ENCODE data around the gene NRDE2.
"Not testable (repeated sequence)": the region's sequence is repeated elsewhere in the genome, so short reads cannot be mapped to it uniquely, and the experiment has no call there.

Gene NRDE2

DNA sequence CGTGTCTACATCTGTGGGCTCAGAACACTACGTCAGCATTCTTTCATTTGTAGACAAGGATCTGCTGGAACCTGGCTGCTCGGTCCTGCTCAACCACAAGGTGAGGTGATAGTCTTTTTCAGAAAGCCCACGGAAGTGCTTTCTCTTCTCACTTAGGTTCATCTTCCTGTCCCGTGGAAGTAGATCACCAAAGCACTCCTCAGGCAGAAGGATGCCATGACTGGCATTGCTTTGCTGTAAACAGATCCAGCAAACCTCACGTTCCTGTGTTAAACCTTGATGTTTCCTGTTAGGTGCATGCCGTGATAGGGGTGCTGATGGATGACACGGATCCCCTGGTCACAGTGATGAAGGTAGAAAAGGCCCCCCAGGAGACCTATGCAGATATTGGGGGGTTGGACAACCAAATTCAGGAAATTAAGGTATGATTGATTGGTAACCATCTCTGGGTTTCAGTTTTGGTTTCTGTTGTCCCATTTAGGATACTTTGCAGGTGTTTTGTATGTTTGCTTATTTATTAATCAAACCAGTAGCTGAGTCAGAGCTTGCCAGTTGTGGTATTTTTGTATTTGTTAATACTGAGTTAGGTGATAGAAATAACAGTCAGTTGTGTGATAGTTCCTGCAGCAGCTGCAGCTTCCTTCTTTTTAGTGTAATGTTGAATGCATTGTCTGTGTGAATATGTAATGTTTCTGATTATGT is 67.8 kb downstream of the NRDE2 start:
- no peak for DNase-seq

DNA sequence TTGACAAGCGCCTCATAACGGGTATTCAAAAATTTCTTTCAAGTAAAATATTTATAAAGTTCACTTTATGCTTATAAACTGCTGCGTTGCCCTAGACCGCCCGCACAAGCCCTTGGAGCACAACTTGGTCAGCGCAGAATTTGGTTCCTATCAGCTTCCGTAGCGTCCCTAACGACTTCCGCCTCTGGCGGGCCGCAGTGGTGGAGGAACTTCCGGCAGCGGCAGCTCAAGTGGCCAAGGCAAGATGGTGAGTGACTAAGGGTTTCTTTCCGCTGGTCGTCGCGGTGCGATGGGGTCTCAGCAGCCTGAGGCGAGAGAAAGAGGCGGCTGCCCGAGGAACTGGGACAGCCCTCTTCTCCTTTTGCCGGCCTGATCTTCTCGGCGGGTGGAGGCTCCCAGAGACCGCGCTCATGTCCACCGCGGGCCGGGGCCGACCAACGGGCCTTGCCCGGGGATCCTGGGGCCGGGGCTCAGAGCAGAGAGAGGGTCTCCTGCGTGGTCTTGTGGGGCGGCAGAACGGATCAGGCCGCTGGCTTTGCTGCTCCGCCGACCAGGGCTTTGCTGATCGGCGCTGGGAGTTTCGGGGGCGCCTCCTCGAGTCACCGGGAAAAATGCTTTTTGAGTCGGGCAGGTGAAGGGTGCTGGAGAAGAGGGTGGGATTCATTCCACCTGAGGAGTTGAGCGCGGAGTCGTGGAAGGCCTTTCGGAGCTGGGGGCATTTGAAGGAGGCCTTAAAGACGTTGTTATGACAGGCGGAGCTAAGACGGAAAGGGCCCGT is 75.2 kb downstream of the NRDE2 start, which contains the start of gene PSMC1:
PSMC1 (plus strand) TSS at position 200 of the 778 bp plus-strand sequence; CDS start at position 245, 45 bp downstream.
- DNase-seq = peak; percentile 46

DNA sequence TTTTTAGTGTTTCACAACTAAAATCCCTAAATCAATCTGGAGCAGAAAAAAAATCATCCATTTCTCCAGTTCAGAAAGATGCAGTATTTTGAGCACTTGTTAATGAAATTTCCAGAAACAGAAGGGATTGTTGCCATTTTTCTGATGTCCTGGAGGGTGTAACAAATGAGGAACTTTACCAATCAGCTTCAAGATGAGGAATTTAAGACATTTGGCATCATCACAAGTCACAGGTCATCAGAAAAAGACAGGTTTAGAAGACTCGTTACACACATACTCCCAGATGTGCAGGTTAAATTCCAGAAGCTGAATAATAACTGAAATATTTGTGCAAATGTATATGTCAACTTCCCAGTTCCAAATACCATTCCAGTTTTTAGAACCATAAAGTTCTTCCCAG is 75.9 kb downstream of the NRDE2 start:
- no peak for DNase-seq

DNA sequence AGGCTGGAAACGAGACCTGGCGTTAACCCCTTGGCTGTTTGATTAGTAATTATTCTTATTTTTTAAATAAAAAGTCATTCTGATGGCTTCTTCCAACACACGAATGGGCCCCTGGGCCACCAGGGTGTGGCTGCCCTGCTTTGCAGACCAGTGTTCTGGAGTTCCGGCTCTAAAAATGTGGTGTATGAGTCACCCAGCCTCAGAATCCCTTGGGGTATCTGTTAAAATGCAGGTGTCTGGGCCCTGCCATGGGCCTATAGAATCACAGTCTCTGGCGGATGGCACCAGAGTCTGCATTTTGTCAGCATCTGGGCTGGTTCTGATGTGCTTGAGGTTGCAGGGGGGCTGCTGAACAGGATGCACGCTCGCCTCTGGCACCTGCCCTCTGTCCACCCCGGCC is 77.9 kb downstream of the NRDE2 start:
- DNase-seq = no peak

DNA sequence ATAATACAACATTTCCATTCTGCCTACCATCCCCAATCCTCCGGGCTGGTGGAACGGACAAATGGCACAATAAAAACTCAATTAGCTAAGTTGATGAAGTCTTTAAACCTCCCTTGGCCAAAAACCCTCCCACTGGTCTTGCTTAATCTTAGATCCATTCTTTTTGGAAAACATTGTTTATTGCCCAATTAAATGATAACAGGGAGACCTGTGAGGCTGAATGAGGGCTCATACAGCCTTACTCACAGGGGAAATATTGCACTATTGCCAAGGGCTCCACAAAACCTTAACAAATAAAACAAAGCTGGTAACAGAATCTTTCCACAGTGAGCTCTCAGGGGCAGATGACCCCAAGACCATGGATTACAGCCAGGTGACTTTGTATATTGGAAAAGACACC is 83.1 kb downstream of the NRDE2 start:
- DNase-seq = no peak

DNA sequence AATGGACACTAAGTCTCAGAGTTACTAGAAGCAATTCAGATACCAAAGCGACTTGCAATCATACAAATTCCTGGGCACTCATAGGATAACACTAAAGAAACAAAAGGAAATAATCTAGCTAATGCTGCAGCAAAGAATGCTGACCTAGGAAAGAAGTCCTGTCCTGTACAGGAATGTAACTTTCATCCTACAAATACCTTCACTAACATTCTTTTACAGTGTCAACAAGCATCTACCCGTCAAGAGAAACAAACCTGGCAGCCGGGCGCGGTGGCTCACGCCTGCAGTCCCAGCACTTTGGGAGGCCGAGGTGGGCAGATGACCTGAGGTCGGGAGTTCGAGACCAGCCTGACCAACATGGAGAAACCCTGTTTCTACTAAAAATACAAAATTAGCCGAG is 84.3 kb downstream of the NRDE2 start:
- DNase-seq = not testable (repeated sequence)

DNA sequence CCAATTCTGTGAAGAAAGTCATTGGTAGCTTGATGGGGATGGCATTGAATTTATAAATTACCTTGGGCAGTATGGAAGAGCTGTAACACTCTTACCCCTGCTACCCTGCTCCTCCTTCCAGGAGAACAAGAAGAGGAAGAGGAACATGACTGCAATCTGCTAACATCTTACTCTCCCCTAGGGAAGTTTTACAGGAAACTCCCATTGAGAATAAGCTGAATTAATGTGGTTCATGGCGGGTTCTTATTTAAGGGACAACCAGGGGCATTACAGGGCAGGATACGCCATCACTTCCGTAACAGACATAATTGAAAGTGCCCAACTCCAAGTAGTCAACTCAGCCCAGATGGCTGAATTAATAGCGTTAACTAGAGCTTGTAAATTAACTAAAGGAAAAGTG is 84.8 kb downstream of the NRDE2 start:
- no peak for DNase-seq

DNA sequence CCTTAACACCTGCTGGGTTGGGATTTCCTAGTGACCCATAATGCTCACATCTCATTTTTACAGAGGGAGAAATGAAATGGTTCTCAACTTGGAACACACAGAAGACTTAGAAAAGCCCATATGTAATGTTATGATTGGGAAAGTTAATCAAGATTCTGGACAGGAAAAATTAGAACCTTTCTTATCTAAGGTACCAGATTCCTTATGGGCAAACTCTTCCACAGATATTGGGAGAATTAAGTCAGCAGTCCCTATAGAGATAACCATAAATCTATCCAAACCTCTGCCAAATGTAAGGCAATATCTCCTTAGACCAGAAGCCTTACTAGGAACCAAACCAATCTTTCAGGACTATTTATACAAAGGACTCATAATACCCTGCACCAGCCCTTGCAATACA is 89.3 kb downstream of the NRDE2 start:
- no peak for DNase-seq

DNA sequence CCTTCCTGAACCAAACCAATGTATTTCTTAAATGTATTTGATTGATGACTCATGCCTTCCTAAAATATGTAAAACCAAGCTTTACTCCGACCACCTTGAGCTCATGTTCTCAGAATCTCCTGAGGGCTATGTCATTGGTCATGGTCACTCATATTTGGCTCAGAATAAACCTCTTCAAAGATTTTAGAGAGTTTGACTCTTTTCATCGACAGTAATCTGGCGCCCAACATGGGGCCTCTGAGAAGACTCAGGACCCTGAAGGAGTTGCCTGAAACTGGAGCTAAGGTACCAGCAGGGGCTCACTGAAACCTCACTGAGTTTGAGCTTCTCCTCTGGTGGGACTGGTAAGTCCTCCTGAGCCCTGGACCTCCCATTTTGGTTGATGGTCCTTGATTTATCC is 92.6 kb downstream of the NRDE2 start:
- DNase-seq = no peak

DNA sequence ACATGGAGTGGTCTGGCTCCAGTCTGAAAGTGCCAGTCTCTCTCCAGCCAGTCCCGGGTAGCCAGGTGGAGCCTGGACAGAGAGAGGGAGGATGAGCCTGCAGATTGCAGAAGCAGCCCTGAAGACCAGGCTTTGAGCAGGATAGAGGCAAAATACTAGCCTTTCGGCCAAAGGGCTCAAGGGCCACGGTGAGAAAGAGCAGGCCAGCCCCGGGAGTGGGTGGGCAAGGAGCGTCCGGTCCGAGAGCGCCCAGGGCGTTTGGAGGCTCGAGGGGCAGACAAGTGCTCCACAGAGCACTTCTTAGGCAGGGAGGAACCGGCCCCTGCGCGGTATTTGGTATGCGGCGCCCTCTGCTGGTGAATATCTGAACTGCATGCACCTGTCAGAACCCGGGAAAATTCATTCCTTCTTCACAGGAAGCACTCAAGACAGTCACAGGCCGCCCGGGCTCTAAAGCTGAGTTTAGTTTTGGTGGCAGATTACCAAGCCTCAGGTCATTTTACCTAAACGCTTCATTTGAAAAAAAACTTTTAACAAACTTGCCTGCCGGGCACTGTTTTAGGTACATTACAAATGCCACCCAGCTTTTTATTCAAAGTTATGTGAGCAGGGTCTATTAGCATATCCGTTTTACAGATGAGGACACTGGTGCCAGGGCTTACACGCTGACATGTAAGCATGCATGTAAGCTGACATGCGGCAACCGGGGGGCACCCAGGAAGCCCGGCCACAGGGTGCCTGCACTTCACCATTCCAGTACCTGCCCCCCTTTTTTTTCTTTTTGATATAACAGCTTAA is 96.4 kb downstream of the NRDE2 start:
- DNase-seq = peak; percentile 6

DNA sequence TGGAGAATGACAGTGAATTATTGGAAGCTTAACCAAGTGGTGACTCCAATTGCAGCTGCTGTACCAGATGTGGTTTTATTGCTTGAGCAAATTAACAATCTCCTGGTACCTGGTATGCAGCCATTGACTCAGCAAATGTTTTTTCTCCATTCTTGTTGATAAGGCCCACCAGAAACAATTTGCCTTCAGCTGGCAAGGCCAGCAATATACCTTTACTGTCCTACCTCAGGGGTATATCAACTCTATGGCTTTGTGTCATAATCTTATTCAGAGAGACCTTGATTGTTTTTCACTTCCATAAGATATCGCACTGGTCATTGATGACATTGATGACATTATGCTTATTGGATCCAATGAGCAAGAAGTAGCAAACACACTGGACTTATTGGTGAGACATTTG is 101.8 kb downstream of the NRDE2 start:
- DNase-seq = not testable (repeated sequence)

DNA sequence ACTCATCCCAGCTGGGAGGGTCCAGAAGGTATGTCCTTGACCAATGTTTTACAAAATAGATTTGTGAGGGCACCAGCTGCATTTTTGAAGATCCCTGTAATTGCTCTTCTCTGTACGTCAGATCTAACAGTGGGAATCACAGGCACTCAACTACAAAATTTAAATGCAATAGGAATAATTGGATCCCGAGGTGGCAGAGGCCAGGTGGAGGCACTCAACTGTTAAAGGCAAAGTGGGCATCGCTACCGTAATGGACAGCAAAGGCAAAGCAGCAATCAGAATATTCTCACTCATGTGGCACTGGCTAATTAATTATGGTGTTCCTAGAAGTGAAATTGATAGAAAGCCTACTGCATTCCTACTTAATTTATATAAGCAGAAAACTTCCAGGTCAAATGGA is 103.3 kb downstream of the NRDE2 start:
- DNase-seq = no peak
